ENCODE data around the gene ACVR1.

Gene ACVR1

GRCh38 chr2:157841485-157841884, 34.6 kb downstream of the ACVR1 start:
- no peak overlapping the region for H3K4me3 ChIP-seq (ENCODE audit: control insufficient read depth, low read depth, low read length)
- no peak for DNase-seq (ENCODE audit: low read depth)
- no peak for TF ChIP-seq CTCF (conservative IDR thresholded peaks at IDR 0.05; ENCODE audit: control insufficient read depth, insufficient read depth, low read depth, low read length)

GRCh38 chr2:157840568-157841156, 35.5 kb downstream of the ACVR1 start:
- TF ChIP-seq CTCF (conservative IDR thresholded peaks at IDR 0.05; ENCODE audit: control insufficient read depth, insufficient read depth, low read depth, low read length), result no peak
- no peak overlapping the region for H3K4me3 ChIP-seq (ENCODE audit: control insufficient read depth, low read depth, low read length)
- DNase-seq (ENCODE audit: low read depth), result peak; percentile 49

GRCh38 chr2:157839822-157840221, 36.3 kb downstream of the ACVR1 start:
- no peak overlapping the region for H3K4me3 ChIP-seq (ENCODE audit: control insufficient read depth, low read depth, low read length)
- DNase-seq (ENCODE audit: low read depth), result no peak
- TF ChIP-seq CTCF (conservative IDR thresholded peaks at IDR 0.05; ENCODE audit: control insufficient read depth, insufficient read depth, low read depth, low read length), result no peak

DNA sequence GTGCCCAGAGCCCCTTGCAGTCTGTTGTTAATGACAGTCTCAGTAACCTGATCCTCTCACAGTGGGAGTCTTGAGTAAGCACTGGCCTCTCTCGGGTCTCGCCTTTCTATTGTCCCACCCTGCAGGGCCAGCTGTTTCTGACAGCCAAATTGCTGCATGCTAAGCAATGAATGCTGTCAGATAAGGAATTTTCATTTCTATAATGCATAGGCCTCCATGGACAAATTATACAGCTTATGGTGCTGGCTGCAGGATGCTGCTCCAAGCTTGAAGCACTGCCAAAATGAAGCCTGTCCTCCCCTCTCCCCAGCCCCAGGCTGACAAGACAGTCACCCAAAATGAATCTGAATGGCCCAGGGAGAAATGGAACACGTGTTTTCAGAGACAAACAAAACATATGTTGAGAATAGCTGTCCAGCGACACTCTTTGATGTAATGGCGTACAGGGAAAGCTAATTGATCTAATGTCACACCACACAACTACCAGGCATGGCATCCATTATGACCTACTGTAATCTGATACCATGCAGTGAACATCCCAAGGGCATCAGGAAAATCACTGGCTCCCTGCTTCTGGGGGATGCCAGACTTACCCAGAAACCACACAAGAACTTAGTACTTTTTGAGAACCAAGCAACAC, 36.8 kb downstream of the ACVR1 start:
- DNase-seq (ENCODE audit: low read depth), result peak; percentile 70
- no peak overlapping the region for H3K4me3 ChIP-seq (ENCODE audit: control insufficient read depth, low read depth, low read length)

GRCh38 chr2:157838442-157839161, 37.5 kb downstream of the ACVR1 start:
- no peak for TF ChIP-seq CTCF (conservative IDR thresholded peaks at IDR 0.05; ENCODE audit: control insufficient read depth, insufficient read depth, low read depth, low read length)
- H3K4me3 ChIP-seq (ENCODE audit: control insufficient read depth, low read depth, low read length), result peak overlapping the region; percentile 27
- DNase-seq (ENCODE audit: low read depth), result peak; percentile 89

More for the DNA sequence above, 36.8 kb downstream of the ACVR1 start:
- TF ChIP-seq CTCF (conservative IDR thresholded peaks at IDR 0.05; ENCODE audit: control insufficient read depth, insufficient read depth, low read depth, low read length), result no peak

DNA sequence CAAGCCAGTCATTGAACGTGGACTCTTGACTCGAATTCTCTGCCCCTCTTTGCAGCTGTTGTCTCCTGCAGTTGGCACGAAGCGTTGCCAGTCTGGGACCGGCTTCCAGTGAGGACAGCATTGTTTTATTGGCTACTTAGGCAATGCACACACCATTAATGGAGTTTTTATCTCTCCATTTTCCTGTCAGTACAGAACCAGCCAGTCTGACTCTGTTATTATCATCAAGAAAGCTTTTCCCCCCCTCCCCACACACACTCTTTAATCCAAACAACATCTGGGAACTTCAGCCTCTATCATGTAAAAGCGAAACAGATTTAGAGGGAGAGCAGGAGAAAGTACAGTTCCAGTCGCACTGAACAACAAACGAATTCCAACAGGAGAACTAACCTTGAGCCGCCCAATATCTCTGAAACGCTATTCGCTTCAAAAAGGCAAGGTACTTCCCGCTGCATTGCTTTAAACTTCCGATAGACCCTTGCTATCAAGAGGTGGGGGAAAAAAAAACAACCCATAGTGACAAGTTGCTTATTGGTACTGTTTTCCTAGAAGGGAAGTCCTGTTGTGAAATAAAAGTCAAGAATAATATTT, 38.2 kb downstream of the ACVR1 start:
- TF ChIP-seq CTCF (conservative IDR thresholded peaks at IDR 0.05; ENCODE audit: control insufficient read depth, insufficient read depth, low read depth, low read length), result no peak
- DNase-seq (ENCODE audit: low read depth), result peak; percentile 29
- peak overlapping the region; percentile 27 for H3K4me3 ChIP-seq (ENCODE audit: control insufficient read depth, low read depth, low read length)

All from fibroblast of mammary gland (primary cell).